K562 (cell line): ENCODE results near the gene REX1BD. TPM values are rescaled to one million over a fixed set of nuclear protein-coding genes. Genes with fewer than 3 reads are reported as not detected.
A peak's percentile ranks its signal among the peaks of the same experiment; 100 is the strongest.

Experiments used
- ATAC-seq: fragments of 200-7000 bp; cut with Tn5 transposase; 3 replicates; pipeline ENCODE4 v1.9.1; 2020; ENCODE audit warnings: moderate library complexity
- BruUV-seq: library from RNA; stranded (reverse); fragments of 400-500 nt; replicated peaks from 2 replicates; lab custom pipeline; 2021; lab: Mats Ljungman, UMichigan
- CTCF ChIA-PET: fragments of 300-600 bp; formaldehyde crosslinking; extraction: SDS; loops from one replicate; lab custom pipeline; 2021; ENCODE audit warnings: low intra/inter-chr PET ratio; lab: Yijun Ruan, JAX
- POLR2A ChIA-PET: fragments of 300-600, 350-650 bp; sonication (Branson Sonifier 250); formaldehyde crosslinking; extraction: SDS; loops from one replicate; lab custom pipeline; 2021; ENCODE audit warnings: antibody characterized with exemption, inconsistent platforms; lab: Yijun Ruan, JAX
- DNase-seq, 4 experiments: peaks; one replicate each; pipeline versions ENCODE4 v3.0.0 to v3.0.0-alpha.2; 2011 to 2018; ENCODE audit warnings: low spot score in 3 of 4, mixed read lengths in 3 of 4; ENCODE audit errors: extremely low read depth in 1 of 4
- FAIRE-seq: peaks from 2 replicates; lab custom pipeline; 2011; peaks lifted over from hg19 to GRCh38; lab: Jason Lieb, UNC
- H2AFZ ChIP-seq: 2 replicates; pipeline ENCODE4 v1.6.0; 2011; ENCODE audit warnings: low read depth, low read length, control low read depth, inconsistent platforms
- H3K27ac ChIP-seq: fragments of 200-600 bp; 3 replicates; pipeline ENCODE4 v1.8.0; 2011; ENCODE audit warnings: low read depth, mild to moderate bottlenecking, control low read depth, inconsistent platforms, low read length, moderate library complexity, mixed read lengths; ENCODE audit errors: extremely low read depth
- H3K27me3 ChIP-seq, 2 experiments: fragments of 300-600 bp in 1 of 2; 2 replicates in 1 of 2; 3 replicates in 1 of 2; pipeline versions ENCODE4 v1.6.0 to v1.8.0; 2011; ENCODE audit warnings: inconsistent platforms in 2 of 2, low read length in 2 of 2, mild to moderate bottlenecking in 1 of 2, mixed read lengths in 1 of 2, moderate library complexity in 1 of 2; ENCODE audit not compliant: control insufficient read depth in 2 of 2, insufficient read depth in 2 of 2
- H3K36me3 ChIP-seq: fragments of 300-600 bp; 3 replicates; pipeline ENCODE4 v1.8.0; 2011; ENCODE audit warnings: mild to moderate bottlenecking, low read length, inconsistent platforms; ENCODE audit not compliant: control insufficient read depth, insufficient read depth
- H3K4me1 ChIP-seq, 2 experiments: fragments of 200-600 bp in 1 of 2; replicated peaks in 1 of 2; 2 replicates in 1 of 2; 3 replicates in 1 of 2; pipeline versions ENCODE4 v1.5.1 to v1.8.0; 2011; ENCODE audit warnings: inconsistent platforms in 2 of 2, low read length in 2 of 2, mild to moderate bottlenecking in 1 of 2, mixed read lengths in 1 of 2, moderate library complexity in 1 of 2; ENCODE audit not compliant: control insufficient read depth in 2 of 2, insufficient read depth in 2 of 2
- H3K4me2 ChIP-seq: 2 replicates; pipeline ENCODE4 v1.6.1; 2011; ENCODE audit warnings: low read length, control low read depth, inconsistent platforms, mixed read lengths; ENCODE audit not compliant: insufficient read depth
- H3K4me3 ChIP-seq: fragments of 200-600 bp; sonication (generic), shearing (Covaris generic); 2 replicates; pipeline ENCODE4 v1.5.1; 2016; ENCODE audit warnings: control low read depth, inconsistent platforms
- H3K79me2 ChIP-seq: fragments of 200-600 bp; 3 replicates; pipeline ENCODE4 v1.8.0; 2011; ENCODE audit warnings: low read length, inconsistent platforms; ENCODE audit not compliant: control insufficient read depth, insufficient read depth
- H3K9ac ChIP-seq, 2 experiments: 2 replicates each; pipeline versions ENCODE4 v1.6.0 to v1.6.1; 2011; ENCODE audit warnings: low read depth in 2 of 2, low read length in 2 of 2, control low read depth in 1 of 2, inconsistent platforms in 1 of 2, mild to moderate bottlenecking in 1 of 2, mixed read lengths in 1 of 2; ENCODE audit not compliant: insufficient read depth in 1 of 2
- H3K9me1 ChIP-seq: one replicate; pipeline ENCODE4 v1.6.0; 2011; ENCODE audit warnings: inconsistent platforms, mild to moderate bottlenecking, low read length, moderate library complexity; ENCODE audit not compliant: control insufficient read depth, insufficient read depth
- H3K9me3 ChIP-seq: replicated peaks from 2 replicates; pipeline ENCODE4 v1.5.1; 2011; ENCODE audit warnings: low read depth, low read length, inconsistent platforms; ENCODE audit not compliant: control insufficient read depth, insufficient read depth
- H4K20me1 ChIP-seq: replicated peaks from 2 replicates; pipeline ENCODE4 v1.6.1; 2011; ENCODE audit warnings: low read length, inconsistent platforms, mixed read lengths; ENCODE audit not compliant: control insufficient read depth, insufficient read depth
- CBFA2T3 ChIP-seq: fragments of 450-650 bp; IDR thresholded peaks from 2 replicates; pipeline ENCODE4 v1.6.1; 2017
- ESRRA ChIP-seq: fragments of 450-650 bp; IDR thresholded peaks from 2 replicates; pipeline ENCODE4 v1.6.1; 2014; ENCODE audit warnings: low read depth, mild to moderate bottlenecking, moderate library complexity, borderline replicate concordance
- KDM5B ChIP-seq: fragments of 200-600 bp; sonication (generic); IDR thresholded peaks from 2 replicates; pipeline ENCODE4 v1.6.1; 2012; ENCODE audit warnings: low read depth, mild to moderate bottlenecking, moderate library complexity, low read length, control low read depth, inconsistent platforms; ENCODE audit not compliant: insufficient replicate concordance
- MAFF ChIP-seq: IDR thresholded peaks from 2 replicates; pipeline ENCODE4 v1.6.1; 2012; ENCODE audit warnings: low read length, improper control_type of control experiment
- SMAD2 ChIP-seq: fragments of 150-350 bp; IDR thresholded peaks from 2 replicates; pipeline ENCODE4 v1.6.1; 2014; ENCODE audit warnings: low read depth, mild to moderate bottlenecking, low read length
- ZNF143 ChIP-seq: sonication (generic); formaldehyde crosslinking; IDR thresholded peaks from 2 replicates; pipeline ENCODE4 v1.9.0; 2022; ENCODE audit warnings: mild to moderate bottlenecking, missing genetic modification reagents
- WGBS: fragments of 100-300 bp; shearing (Covaris generic); methylation state at CpG from one replicate; pipeline ENCODE4 v1.1.6; 2016; ENCODE audit warnings: low coverage, mixed read lengths; ENCODE audit not compliant: insufficient coverage; ENCODE audit errors: missing lambda C conversion rate; 5-methylcytosine and 5-hydroxymethylcytosine counted together
- in situ Hi-C: fragments of 300-500 bp; cut with MboI; formaldehyde crosslinking; loops from 4 replicates; pipeline ENCODE4 v1.15.0; 2018; ENCODE audit warnings: inconsistent platforms, mixed read lengths
- intact Hi-C: fragments of 100-400 bp; cut with micrococcal nuclease; formaldehyde crosslinking; loops from 2 replicates; pipeline ENCODE4 v1.14.2; 2022
- polyA plus RNA-seq, 8 experiments: library from polyadenylated mRNA; depleted of rRNA in 4 of 8; stranded (reverse) in 5 of 8; unstranded in 3 of 8; fragments of >200 nt; fragmentation: Nextera tagmentation in 2 of 8; fragmentation: Illumina TruSeq in 1 of 8; extraction: Ambion mirVana in 2 of 8; extraction: Trizol in 1 of 8; gene quantifications; 2 replicates each; pipeline versions ENCODE4 v1.2.1 to v1.2.3, GENCODE V29; 2011 to 2014; ENCODE audit warnings: inconsistent platforms in 1 of 8, missing spikeins in 1 of 8
- total RNA-seq, 7 experiments: library from RNA; depleted of rRNA in 6 of 7; stranded (reverse); fragments of >200 nt in 6 of 7; fragmentation: Illumina TruSeq in 2 of 7; extraction: Trizol in 2 of 7; gene quantifications; 2 replicates each; pipeline versions ENCODE4 v1.2.1 to v1.2.3, GENCODE V29; 2011 to 2021; ENCODE audit warnings: low replicate concordance in 1 of 7
- TF ChIP-seq, protein P1 (sequence below), 3 experiments: fragments of 200-800 bp in 1 of 3; sonication (Bioruptor generic) in 1 of 3; sonication (generic) in 1 of 3; formaldehyde crosslinking in 1 of 3; IDR thresholded peaks; 2 replicates each; pipeline versions ENCODE4 v1.6.1 to v1.8.0; 2016 to 2022; ENCODE audit warnings: mild to moderate bottlenecking in 2 of 3, missing compliant biosample characterization in 2 of 3, missing genetic modification characterization in 2 of 3, missing genetic modification reagents in 1 of 3
- TF ChIP-seq, protein P2 (sequence below): fragments of 200-600 bp; sonication (generic); IDR thresholded peaks from one replicate; pipeline ENCODE4 v1.6.1; 2012; ENCODE audit warnings: mild to moderate bottlenecking, low read depth, low read length, inconsistent platforms

REX1BD gene
- total and polyA plus RNA-seq, 9 of the 15 experiments (the other 6 are each of a cell fraction or from before 2014, with no cell fraction given): 1.9 to 136 (median 13.8) TPM

DNA sequence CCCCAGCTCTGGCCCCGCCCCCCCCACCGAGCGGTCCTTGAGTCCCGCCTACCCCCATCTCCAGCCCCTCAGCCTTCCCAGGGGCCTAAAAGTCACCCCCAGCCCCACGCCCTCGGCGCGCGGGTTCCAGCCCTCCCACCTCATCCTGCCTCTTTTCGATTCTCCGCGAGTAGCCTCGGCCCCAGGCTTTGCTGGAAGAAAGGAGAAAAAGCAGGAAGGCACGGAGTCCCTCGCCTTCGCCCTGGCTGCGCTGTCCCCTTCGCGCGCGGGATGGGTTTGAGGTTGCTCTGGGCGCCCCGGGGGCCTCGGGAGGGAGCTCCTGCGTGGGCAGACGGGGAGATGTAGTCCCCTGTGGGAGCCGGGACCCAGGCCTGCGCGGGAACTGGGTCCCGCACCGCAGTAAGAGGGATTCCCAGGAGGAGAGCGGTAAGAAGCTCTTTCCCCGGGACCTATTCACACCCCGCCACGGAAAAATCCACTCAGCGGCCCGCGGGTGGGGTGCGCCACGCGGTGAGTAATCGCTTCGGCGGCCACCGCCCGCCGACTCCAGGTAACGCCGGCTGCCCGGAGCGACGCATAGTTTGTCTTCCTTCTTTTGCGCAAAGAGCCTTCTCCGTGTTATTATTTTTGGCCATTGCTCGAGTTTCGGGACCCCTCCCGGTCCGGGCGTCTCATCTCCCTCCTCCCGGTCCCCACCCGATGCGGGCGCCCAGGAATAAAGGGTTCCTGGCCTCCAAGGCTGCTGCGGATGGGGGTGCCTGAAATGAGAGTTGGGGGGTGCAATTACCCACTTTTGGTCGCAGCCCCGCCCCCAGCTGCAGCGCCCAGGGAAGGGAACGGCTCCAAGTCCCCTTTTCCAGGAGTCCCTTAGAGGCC, 18.9 kb downstream of the REX1BD start:
- no peak overlapping the region for H3K9ac ChIP-seq
- in situ Hi-C loops (no loop called here), intact Hi-C loops (no loop called here)
- H3K27me3 ChIP-seq: peaks cover 47 to 73% of the 10 kb centered on the region in 2 experiments
- peak in 1 of 4 experiments; percentile 37 for DNase-seq
- H3K4me3 ChIP-seq: no peak overlapping the region
- no peaks in the 10 kb centered on the region for H3K9me1 ChIP-seq
- H2AFZ ChIP-seq: no peak overlapping the region
- no peak for ATAC-seq
- no peaks in the 10 kb centered on the region for H3K9me3 ChIP-seq
- ChIA-PET POLR2A (interaction anchor here (0.7 kb wide), 1 partner anchor 154 kb away, joined by 4 read pairs; no protein-coding TSS in a partner anchor), CTCF (no interaction called here)
- H3K36me3 ChIP-seq: no peaks in the 10 kb centered on the region
- no TSS peak for BruUV-seq
- no peak overlapping the region for H3K4me2 ChIP-seq
- WGBS: 4% methylated on average over 47 of the region's 68 CpGs
- H4K20me1 ChIP-seq: peaks cover 32% of the 10 kb centered on the region
- H3K79me2 ChIP-seq: no peaks in the 10 kb centered on the region
- H3K27ac ChIP-seq: no peak overlapping the region
- FAIRE-seq: no peak
- H3K4me1 ChIP-seq: peaks cover 0 to 67% of the 10 kb centered on the region in 2 experiments; a peak in 2 of 5 replicates
- TF ChIP-seq, protein P1, sequence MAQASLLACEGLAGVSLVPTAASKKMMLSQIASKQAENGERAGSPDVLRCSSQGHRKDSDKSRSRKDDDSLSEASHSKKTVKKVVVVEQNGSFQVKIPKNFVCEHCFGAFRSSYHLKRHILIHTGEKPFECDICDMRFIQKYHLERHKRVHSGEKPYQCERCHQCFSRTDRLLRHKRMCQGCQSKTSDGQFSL (CRISPR knock-in tag; IDR thresholded peaks at IDR 0.05): 0 out of 2 replicates have a peak, but pooled peaks have one; percentile 31
- TF ChIP-seq, protein P1 (tag; IDR thresholded peaks at IDR 0.05): no peak
- TF ChIP-seq MAFF: no peak
- no peak for TF ChIP-seq ESRRA
- TF ChIP-seq CBFA2T3: no peak
- no peak for TF ChIP-seq SMAD2
- TF ChIP-seq KDM5B: no peak
- TF ChIP-seq ZNF143 (CRISPR knock-in tag): no peak
- TF ChIP-seq, protein P2, sequence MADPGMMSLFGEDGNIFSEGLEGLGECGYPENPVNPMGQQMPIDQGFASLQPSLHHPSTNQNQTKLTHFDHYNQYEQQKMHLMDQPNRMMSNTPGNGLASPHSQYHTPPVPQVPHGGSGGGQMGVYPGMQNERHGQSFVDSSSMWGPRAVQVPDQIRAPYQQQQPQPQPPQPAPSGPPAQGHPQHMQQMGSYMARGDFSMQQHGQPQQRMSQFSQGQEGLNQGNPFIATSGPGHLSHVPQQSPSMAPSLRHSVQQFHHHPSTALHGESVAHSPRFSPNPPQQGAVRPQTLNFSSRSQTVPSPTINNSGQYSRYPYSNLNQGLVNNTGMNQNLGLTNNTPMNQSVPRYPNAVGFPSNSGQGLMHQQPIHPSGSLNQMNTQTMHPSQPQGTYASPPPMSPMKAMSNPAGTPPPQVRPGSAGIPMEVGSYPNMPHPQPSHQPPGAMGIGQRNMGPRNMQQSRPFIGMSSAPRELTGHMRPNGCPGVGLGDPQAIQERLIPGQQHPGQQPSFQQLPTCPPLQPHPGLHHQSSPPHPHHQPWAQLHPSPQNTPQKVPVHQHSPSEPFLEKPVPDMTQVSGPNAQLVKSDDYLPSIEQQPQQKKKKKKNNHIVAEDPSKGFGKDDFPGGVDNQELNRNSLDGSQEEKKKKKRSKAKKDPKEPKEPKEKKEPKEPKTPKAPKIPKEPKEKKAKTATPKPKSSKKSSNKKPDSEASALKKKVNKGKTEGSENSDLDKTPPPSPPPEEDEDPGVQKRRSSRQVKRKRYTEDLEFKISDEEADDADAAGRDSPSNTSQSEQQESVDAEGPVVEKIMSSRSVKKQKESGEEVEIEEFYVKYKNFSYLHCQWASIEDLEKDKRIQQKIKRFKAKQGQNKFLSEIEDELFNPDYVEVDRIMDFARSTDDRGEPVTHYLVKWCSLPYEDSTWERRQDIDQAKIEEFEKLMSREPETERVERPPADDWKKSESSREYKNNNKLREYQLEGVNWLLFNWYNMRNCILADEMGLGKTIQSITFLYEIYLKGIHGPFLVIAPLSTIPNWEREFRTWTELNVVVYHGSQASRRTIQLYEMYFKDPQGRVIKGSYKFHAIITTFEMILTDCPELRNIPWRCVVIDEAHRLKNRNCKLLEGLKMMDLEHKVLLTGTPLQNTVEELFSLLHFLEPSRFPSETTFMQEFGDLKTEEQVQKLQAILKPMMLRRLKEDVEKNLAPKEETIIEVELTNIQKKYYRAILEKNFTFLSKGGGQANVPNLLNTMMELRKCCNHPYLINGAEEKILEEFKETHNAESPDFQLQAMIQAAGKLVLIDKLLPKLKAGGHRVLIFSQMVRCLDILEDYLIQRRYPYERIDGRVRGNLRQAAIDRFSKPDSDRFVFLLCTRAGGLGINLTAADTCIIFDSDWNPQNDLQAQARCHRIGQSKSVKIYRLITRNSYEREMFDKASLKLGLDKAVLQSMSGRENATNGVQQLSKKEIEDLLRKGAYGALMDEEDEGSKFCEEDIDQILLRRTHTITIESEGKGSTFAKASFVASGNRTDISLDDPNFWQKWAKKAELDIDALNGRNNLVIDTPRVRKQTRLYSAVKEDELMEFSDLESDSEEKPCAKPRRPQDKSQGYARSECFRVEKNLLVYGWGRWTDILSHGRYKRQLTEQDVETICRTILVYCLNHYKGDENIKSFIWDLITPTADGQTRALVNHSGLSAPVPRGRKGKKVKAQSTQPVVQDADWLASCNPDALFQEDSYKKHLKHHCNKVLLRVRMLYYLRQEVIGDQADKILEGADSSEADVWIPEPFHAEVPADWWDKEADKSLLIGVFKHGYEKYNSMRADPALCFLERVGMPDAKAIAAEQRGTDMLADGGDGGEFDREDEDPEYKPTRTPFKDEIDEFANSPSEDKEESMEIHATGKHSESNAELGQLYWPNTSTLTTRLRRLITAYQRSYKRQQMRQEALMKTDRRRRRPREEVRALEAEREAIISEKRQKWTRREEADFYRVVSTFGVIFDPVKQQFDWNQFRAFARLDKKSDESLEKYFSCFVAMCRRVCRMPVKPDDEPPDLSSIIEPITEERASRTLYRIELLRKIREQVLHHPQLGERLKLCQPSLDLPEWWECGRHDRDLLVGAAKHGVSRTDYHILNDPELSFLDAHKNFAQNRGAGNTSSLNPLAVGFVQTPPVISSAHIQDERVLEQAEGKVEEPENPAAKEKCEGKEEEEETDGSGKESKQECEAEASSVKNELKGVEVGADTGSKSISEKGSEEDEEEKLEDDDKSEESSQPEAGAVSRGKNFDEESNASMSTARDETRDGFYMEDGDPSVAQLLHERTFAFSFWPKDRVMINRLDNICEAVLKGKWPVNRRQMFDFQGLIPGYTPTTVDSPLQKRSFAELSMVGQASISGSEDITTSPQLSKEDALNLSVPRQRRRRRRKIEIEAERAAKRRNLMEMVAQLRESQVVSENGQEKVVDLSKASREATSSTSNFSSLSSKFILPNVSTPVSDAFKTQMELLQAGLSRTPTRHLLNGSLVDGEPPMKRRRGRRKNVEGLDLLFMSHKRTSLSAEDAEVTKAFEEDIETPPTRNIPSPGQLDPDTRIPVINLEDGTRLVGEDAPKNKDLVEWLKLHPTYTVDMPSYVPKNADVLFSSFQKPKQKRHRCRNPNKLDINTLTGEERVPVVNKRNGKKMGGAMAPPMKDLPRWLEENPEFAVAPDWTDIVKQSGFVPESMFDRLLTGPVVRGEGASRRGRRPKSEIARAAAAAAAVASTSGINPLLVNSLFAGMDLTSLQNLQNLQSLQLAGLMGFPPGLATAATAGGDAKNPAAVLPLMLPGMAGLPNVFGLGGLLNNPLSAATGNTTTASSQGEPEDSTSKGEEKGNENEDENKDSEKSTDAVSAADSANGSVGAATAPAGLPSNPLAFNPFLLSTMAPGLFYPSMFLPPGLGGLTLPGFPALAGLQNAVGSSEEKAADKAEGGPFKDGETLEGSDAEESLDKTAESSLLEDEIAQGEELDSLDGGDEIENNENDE: no peak
